Left ventricle myocardium inferior (tissue), 1 donor: ENCODE measurements around the gene HIVEP2. TPM values are rescaled to one million over a fixed set of nuclear protein-coding genes. Genes with fewer than 3 reads are reported as not detected.

ENCODE experiments used
- DNase-seq: peaks from one replicate; pipeline ENCODE4 v3.0.0-alpha.2; 2020
- H3K27ac ChIP-seq: fragments of 200-600 bp; replicated peaks from 2 replicates; pipeline ENCODE4 v1.8.0; 2021
- H3K27me3 ChIP-seq: fragments of 200-600 bp; 2 replicates; pipeline ENCODE4 v1.8.0; 2021; ENCODE audit warnings: low read depth
- H3K36me3 ChIP-seq: fragments of 200-600 bp; 2 replicates; pipeline ENCODE4 v1.8.0; 2021
- H3K4me1 ChIP-seq: fragments of 200-600 bp; 2 replicates; pipeline ENCODE4 v1.8.0; 2021
- H3K4me3 ChIP-seq: fragments of 200-600 bp; 2 replicates; pipeline ENCODE4 v1.8.0; 2021; ENCODE audit warnings: mild to moderate bottlenecking, moderate library complexity
- H3K9me3 ChIP-seq: fragments of 200-600 bp; replicated peaks from 2 replicates; pipeline ENCODE4 v1.8.0; 2021
- CTCF ChIP-seq: fragments of 200-600 bp; IDR thresholded peaks from 2 replicates; pipeline ENCODE4 v1.8.0; 2021; ENCODE audit warnings: antibody characterized with exemption, mild to moderate bottlenecking, borderline replicate concordance
- intact Hi-C: fragments of 100-400 bp; cut with micrococcal nuclease; formaldehyde crosslinking; loops from one replicate; pipeline ENCODE4 v1.11.0; 2022
- total RNA-seq: library from RNA; stranded (reverse); fragmentation: NEBNext Ultra II Directional; extraction: Animal tissue kit (Norgen Biotek cat#: 25700); gene quantifications from one replicate; pipeline ENCODE4 v1.2.1, GENCODE V29; 2021
- donor health status: DM: no; HTN: yes; CAD: no; lungs with severe emphysema.

The HIVEP2 gene
- total RNA-seq, 1 donor from 2014 or later = 16.2 TPM

GRCh38 chr6:142839686-142840040 is 105.3 kb downstream of the HIVEP2 start:
- H3K4me1 ChIP-seq = peaks cover 56% of the 10 kb centered on the region
- H3K27ac ChIP-seq = no peak overlapping the region
- H3K36me3 ChIP-seq = no peaks in the 10 kb centered on the region
- no peak for TF ChIP-seq CTCF
- no peak for DNase-seq
- H3K4me3 ChIP-seq = no peak overlapping the region
- no peaks in the 10 kb centered on the region for H3K27me3 ChIP-seq
- intact Hi-C loops = no loop called here
- H3K9me3 ChIP-seq = no peaks in the 10 kb centered on the region

GRCh38 chr6:142838821-142839685 is 105.9 kb downstream of the HIVEP2 start:
- Histone ChIP-seq H3K36me3 (no peaks in the 10 kb centered on the region), H3K4me1 (peaks cover 50% of the 10 kb centered on the region), H3K9me3 (no peaks in the 10 kb centered on the region), H3K27ac (no peak overlapping the region), H3K4me3 (no peak overlapping the region), H3K27me3 (no peaks in the 10 kb centered on the region)
- TF ChIP-seq CTCF = no peak
- no peak for DNase-seq
- intact Hi-C loops = no loop called here

GRCh38 chr6:142835787-142836535 is 109.0 kb downstream of the HIVEP2 start:
- intact Hi-C loops = no loop called here
- Histone ChIP-seq H3K27me3 (no peaks in the 10 kb centered on the region), H3K9me3 (no peaks in the 10 kb centered on the region), H3K4me3 (no peak overlapping the region), H3K27ac (no peak overlapping the region), H3K36me3 (no peaks in the 10 kb centered on the region), H3K4me1 (peaks cover 27% of the 10 kb centered on the region)
- DNase-seq = no peak
- no peak for TF ChIP-seq CTCF

GRCh38 chr6:142834853-142835252 is 110.1 kb downstream of the HIVEP2 start:
- intact Hi-C loops = no loop called here
- no peaks in the 10 kb centered on the region for H3K36me3 ChIP-seq
- no peak for TF ChIP-seq CTCF
- no peaks in the 10 kb centered on the region for H3K27me3 ChIP-seq
- DNase-seq = no peak
- no peaks in the 10 kb centered on the region for H3K9me3 ChIP-seq
- no peak overlapping the region for H3K4me3 ChIP-seq
- H3K4me1 ChIP-seq = peaks cover 36% of the 10 kb centered on the region
- no peak overlapping the region for H3K27ac ChIP-seq

GRCh38 chr6:142833798-142834197 is 111.2 kb downstream of the HIVEP2 start:
- intact Hi-C loops = no loop called here

More at GRCh38 chr6:142833798-142834197, 111.2 kb downstream of the HIVEP2 start:
- no peak for DNase-seq
- H3K36me3 ChIP-seq = no peaks in the 10 kb centered on the region
- H3K4me1 ChIP-seq = peaks cover 30% of the 10 kb centered on the region
- no peak overlapping the region for H3K4me3 ChIP-seq
- H3K27me3 ChIP-seq = no peaks in the 10 kb centered on the region
- no peak for TF ChIP-seq CTCF
- no peak overlapping the region for H3K27ac ChIP-seq
- H3K9me3 ChIP-seq = no peaks in the 10 kb centered on the region
